ENCODE results near the gene CUL4B.

DNA sequence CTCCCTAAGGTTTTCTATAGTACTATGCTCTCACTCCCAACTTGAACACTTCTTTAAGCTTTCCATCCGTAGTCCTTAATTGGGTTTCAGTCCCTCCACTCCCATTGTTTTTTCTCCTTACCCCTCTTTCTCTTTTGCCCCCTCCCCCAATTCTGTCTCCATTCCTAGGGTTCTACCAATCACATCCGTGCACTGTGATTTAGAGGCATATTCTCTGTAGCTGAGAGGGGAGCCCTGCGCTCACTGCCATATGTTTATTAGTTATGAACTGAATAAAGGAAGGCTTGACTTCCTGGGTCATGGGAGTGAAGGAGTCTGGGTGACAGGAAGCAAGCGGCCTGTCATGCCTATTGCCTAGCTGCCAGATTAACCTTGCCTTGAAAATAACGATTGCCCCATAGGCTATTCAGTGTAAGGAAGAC is 43.6 kb upstream of the CUL4B start:
- TF ChIP-seq CTCF (IDR thresholded peaks at IDR 0.05) (no peak), POLR2A (IDR thresholded peaks at IDR 0.05) (no peak)
